Loucy (cell line): ENCODE results near the gene FHIT.
"Not testable (repeated sequence)": the region's sequence is repeated elsewhere in the genome, so short reads cannot be mapped to it uniquely, and the experiment has no call there.

Source experiments
- H2AFZ ChIP-seq: fragments of 200-600 bp; sonication (generic); 2 replicates; pipeline ENCODE4 v1.6.0; 2016; ENCODE audit warnings: antibody characterized with exemption, mild to moderate bottlenecking, low read length, moderate library complexity
- H3F3A ChIP-seq: fragments of 200-600 bp; 2 replicates; pipeline ENCODE4 v1.6.0; 2016; ENCODE audit warnings: antibody characterized with exemption, low read depth, mild to moderate bottlenecking
- H3K27me3 ChIP-seq: fragments of 200-600 bp; sonication (generic); 2 replicates; pipeline ENCODE4 v1.6.1; 2014; ENCODE audit warnings: low read length, mild to moderate bottlenecking; ENCODE audit not compliant: insufficient read depth, poor library complexity, severe bottlenecking
- H3K36me3 ChIP-seq: fragments of 200-600 bp; sonication (generic); 2 replicates; pipeline ENCODE4 v1.6.1; 2016; ENCODE audit warnings: low read length; ENCODE audit not compliant: insufficient read depth
- H3K4me1 ChIP-seq: fragments of 200-600 bp; sonication (generic); 2 replicates; pipeline ENCODE4 v1.5.1; 2014; ENCODE audit warnings: low read length, mild to moderate bottlenecking; ENCODE audit not compliant: insufficient read depth, poor library complexity, severe bottlenecking
- H3K4me2 ChIP-seq: fragments of 200-600 bp; sonication (generic); 2 replicates; pipeline ENCODE4 v1.6.0; 2014; ENCODE audit warnings: antibody characterized with exemption, low read length, low read depth, mild to moderate bottlenecking; ENCODE audit not compliant: poor library complexity, severe bottlenecking
- H3K4me3 ChIP-seq: fragments of 200-600 bp; sonication (generic); 2 replicates; pipeline ENCODE4 v1.5.1; 2014; ENCODE audit warnings: low read length, mild to moderate bottlenecking, mixed read lengths; ENCODE audit not compliant: poor library complexity, severe bottlenecking
- H3K79me2 ChIP-seq: fragments of 200-600 bp; sonication (generic); 2 replicates; pipeline ENCODE4 v1.6.1; 2014; ENCODE audit warnings: low read length; ENCODE audit not compliant: insufficient read depth
- H3K9ac ChIP-seq: fragments of 200-600 bp; sonication (generic); 2 replicates; pipeline ENCODE4 v1.6.0; 2014; ENCODE audit warnings: mild to moderate bottlenecking, low read depth, low read length, moderate library complexity; ENCODE audit not compliant: poor library complexity, severe bottlenecking
- H3K9me2 ChIP-seq: fragments of 200-600 bp; sonication (generic); replicated peaks from 2 replicates; pipeline ENCODE4 v1.6.1; 2016; ENCODE audit warnings: low read depth, low read length, mixed read lengths
- H3K9me3 ChIP-seq: fragments of 200-600 bp; sonication (generic); 2 replicates; pipeline ENCODE4 v1.6.1; 2014; ENCODE audit warnings: mild to moderate bottlenecking, antibody characterized with exemption, low read length, low read depth; ENCODE audit not compliant: insufficient read depth
- H4K20me1 ChIP-seq: fragments of 200-600 bp; sonication (generic); 2 replicates; pipeline ENCODE4 v1.6.0; 2014; ENCODE audit warnings: antibody characterized with exemption, low read length, mild to moderate bottlenecking; ENCODE audit not compliant: insufficient read depth, poor library complexity, severe bottlenecking
- CTCF ChIP-seq: fragments of 200-600 bp; sonication (generic); conservative IDR thresholded peaks from 2 replicates; pipeline ENCODE4 v1.5.1; 2014; ENCODE audit warnings: mild to moderate bottlenecking, antibody characterized with exemption, low read length
- EZH2phosphoT487 ChIP-seq: fragments of 200-600 bp; IDR thresholded peaks from 2 replicates; pipeline ENCODE4 v1.6.1; 2018; ENCODE audit warnings: antibody characterized with exemption, mild to moderate bottlenecking, moderate library complexity, borderline replicate concordance

Gene FHIT

GRCh38 chr3:60989626-60990441 is 261.4 kb downstream of the FHIT start:
- Histone ChIP-seq H3K4me1 (no peaks in the 10 kb centered on the region), H3K4me2 (no peak overlapping the region), H3K36me3 (no peaks in the 10 kb centered on the region), H2AFZ (no peak overlapping the region), H3K9ac (no peak overlapping the region), H3F3A (no peaks in the 10 kb centered on the region), H3K27me3 (no peaks in the 10 kb centered on the region), H3K79me2 (no peaks in the 10 kb centered on the region), H3K4me3 (no peak overlapping the region), H3K9me3 (no peaks in the 10 kb centered on the region), H4K20me1 (no peaks in the 10 kb centered on the region), H3K9me2 (no peaks in the 10 kb centered on the region)
- TF ChIP-seq CTCF = no peak
- no peak for TF ChIP-seq EZH2phosphoT487

GRCh38 chr3:60987191-60987590 is 264.1 kb downstream of the FHIT start:
- H3K79me2 ChIP-seq, H3K9me2 ChIP-seq, H3K4me2 ChIP-seq, H3K4me1 ChIP-seq, H3F3A ChIP-seq, H4K20me1 ChIP-seq, H3K9me3 ChIP-seq, H3K36me3 ChIP-seq, H3K27me3 ChIP-seq, H2AFZ ChIP-seq, H3K4me3 ChIP-seq, H3K9ac ChIP-seq: not testable (repeated sequence)

GRCh38 chr3:60986552-60986951 is 264.7 kb downstream of the FHIT start:
- no peaks in the 10 kb centered on the region for H3K9me2 ChIP-seq
- H3K4me2 ChIP-seq = no peak overlapping the region
- no peak overlapping the region for H3K4me3 ChIP-seq
- H3K27me3 ChIP-seq = no peaks in the 10 kb centered on the region
- no peaks in the 10 kb centered on the region for H4K20me1 ChIP-seq
- H3K9me3 ChIP-seq = no peaks in the 10 kb centered on the region
- no peaks in the 10 kb centered on the region for H3K4me1 ChIP-seq
- H3K9ac ChIP-seq = no peak overlapping the region
- H3K36me3 ChIP-seq = no peaks in the 10 kb centered on the region
- H3K79me2 ChIP-seq = no peaks in the 10 kb centered on the region
- no peak overlapping the region for H2AFZ ChIP-seq
- no peaks in the 10 kb centered on the region for H3F3A ChIP-seq
- TF ChIP-seq CTCF (no peak), EZH2phosphoT487 (no peak)

DNA sequence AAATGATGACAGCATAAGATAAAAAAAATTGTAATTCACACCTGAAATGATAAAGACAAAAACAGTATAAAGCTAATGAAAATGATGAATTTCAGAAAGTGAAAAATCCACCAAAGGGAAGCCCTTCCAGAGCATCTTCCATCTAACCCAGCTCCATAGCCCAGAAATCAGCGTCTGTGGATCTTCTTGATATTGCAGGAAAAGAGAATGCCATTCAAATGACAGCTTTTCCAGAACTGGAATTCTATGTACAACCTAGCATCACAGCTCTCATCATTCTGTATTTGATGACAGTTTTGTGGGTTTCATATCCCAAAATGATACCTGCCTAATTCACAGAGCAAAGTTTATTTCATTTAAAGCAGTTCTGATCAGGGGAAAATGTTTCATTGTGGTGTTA is 267.3 kb downstream of the FHIT start:
- H3K4me1 ChIP-seq = peaks cover 11% of the 10 kb centered on the region
- no peak overlapping the region for H3K9ac ChIP-seq
- H3K4me3 ChIP-seq = no peak overlapping the region
- H3K4me2 ChIP-seq = no peak overlapping the region
- H3F3A ChIP-seq = no peaks in the 10 kb centered on the region
- H3K79me2 ChIP-seq = no peaks in the 10 kb centered on the region
- TF ChIP-seq CTCF = no peak
- TF ChIP-seq EZH2phosphoT487 = no peak
- H2AFZ ChIP-seq = no peak overlapping the region
- H3K9me2 ChIP-seq = no peaks in the 10 kb centered on the region
- H3K27me3 ChIP-seq = no peaks in the 10 kb centered on the region
- no peaks in the 10 kb centered on the region for H4K20me1 ChIP-seq
- H3K9me3 ChIP-seq = no peaks in the 10 kb centered on the region
- H3K36me3 ChIP-seq = no peaks in the 10 kb centered on the region
